Uterus (tissue), 2 donors: ENCODE results near the gene AADAC.

Experiments
- CTCF ChIP-seq, 4 experiments: fragments of 200-600 bp in 2 of 4; fragments of 450-650 bp in 2 of 4; sonication (generic) in 2 of 4; IDR thresholded peaks; one replicate each; pipeline ENCODE4 v1.5.1; 2016 to 2019; ENCODE audit warnings: antibody characterized with exemption in 4 of 4, mild to moderate bottlenecking in 2 of 4, moderate library complexity in 1 of 4
- POLR2A ChIP-seq, 2 donors: fragments of 450-650 bp; IDR thresholded peaks; one replicate each; pipeline ENCODE4 v1.6.1; 2016; ENCODE audit warnings: antibody characterized with exemption in 2 of 2, mild to moderate bottlenecking in 1 of 2, moderate library complexity in 1 of 2

GRCh38 chr3:151875759-151876158 is 61.8 kb downstream of the AADAC start:
- TF ChIP-seq CTCF (IDR thresholded peaks at IDR 0.05): no peak
- no peak for TF ChIP-seq POLR2A (IDR thresholded peaks at IDR 0.05)
